ENCODE measurements around the gene GSAP.
"Not testable (repeated sequence)": the region's sequence is repeated elsewhere in the genome, so short reads cannot be mapped to it uniquely, and the experiment has no call there.

- not testable (repeated sequence) for TF ChIP-seq CTCF (IDR thresholded peaks at IDR 0.05); ZFX (IDR thresholded peaks at IDR 0.05; ENCODE audit: borderline replicate concordance)
Measured at GRCh38 chr7:77451950-77452349, 35.8 kb upstream of the GSAP start.
